GM19455 (cell line): Measurements from ENCODE around the gene PPL.
"Not testable (repeated sequence)": the region's sequence is repeated elsewhere in the genome, so short reads cannot be mapped to it uniquely, and the experiment has no call there.

Experiments used
- ATAC-seq: cut with Tn5 transposase; IDR thresholded peaks from one replicate; pipeline ENCODE4 v1.9.1; 2021; ENCODE audit not compliant: unreplicated experiment

PPL gene

GRCh38 chr16:4958510-4959438 is 21.8 kb upstream of the PPL start:
- no peak for ATAC-seq

GRCh38 chr16:4957720-4958509 is 21.0 kb upstream of the PPL start, which contains the start of gene SEC14L5:
Gene SEC14L5, plus strand, starts transcription at chr16:4958330. Its CDS starts 994 bp downstream, at chr16:4959324.
- peak; percentile 60 for ATAC-seq

GRCh38 chr16:4957420-4957719 is 20.4 kb upstream of the PPL start:
- no peak for ATAC-seq

- no peak for ATAC-seq
Observed at GRCh38 chr16:4954714-4955113, 17.8 kb upstream of the PPL start.

GRCh38 chr16:4951583-4951982 is 14.6 kb upstream of the PPL start:
- not testable (repeated sequence) for ATAC-seq

GRCh38 chr16:4949986-4950385 is 13.0 kb upstream of the PPL start:
- ATAC-seq = no peak

GRCh38 chr16:4948903-4949766 is 12.2 kb upstream of the PPL start:
- ATAC-seq = no peak

GRCh38 chr16:4947722-4948503 is 11.0 kb upstream of the PPL start:
- ATAC-seq = no peak

GRCh38 chr16:4946917-4947316 is 10.0 kb upstream of the PPL start:
- no peak for ATAC-seq

- ATAC-seq = no peak
Observed at GRCh38 chr16:4945560-4946502, 8.9 kb upstream of the PPL start.

GRCh38 chr16:4944333-4945281 is 7.7 kb upstream of the PPL start:
- ATAC-seq = no peak

GRCh38 chr16:4942481-4942880 is 5.5 kb upstream of the PPL start:
- no peak for ATAC-seq

- no peak for ATAC-seq
Observed at GRCh38 chr16:4940719-4941118, 3.8 kb upstream of the PPL start.

- ATAC-seq = no peak
Observed at GRCh38 chr16:4938683-4939030, 1.7 kb upstream of the PPL start.

GRCh38 chr16:4937782-4938682 is 1.1 kb upstream of the PPL start:
- no peak for ATAC-seq

GRCh38 chr16:4936181-4936990 is 562 bp downstream of the PPL start:
- ATAC-seq = no peak
